Right renal cortex interstitium (tissue), 3 donors: Measurements from ENCODE around the gene TMEM217. TPM values are rescaled to one million over a fixed set of nuclear protein-coding genes. Genes with fewer than 3 reads are reported as not detected.

Experiments
- DNase-seq, 3 donors: peaks; one replicate each; pipeline ENCODE4 v3.0.0-alpha.2; 2013; ENCODE audit warnings: low read depth in 3 of 3, low spot score in 2 of 3
- polyA plus RNA-seq, 3 donors: library from polyadenylated mRNA; unstranded; fragments of 120-200 nt; gene quantifications; one replicate each; pipeline ENCODE4 v1.2.1, GENCODE V29; 2013; ENCODE audit not compliant: insufficient read length in 3 of 3

The TMEM217 gene
- polyA plus RNA-seq, 3 donors, result 1.6 TPM

- DNase-seq, result no peak
These were observed 22.4 kb upstream of the TMEM217 start for GRCh38 chr6:37280162-37280887.

GRCh38 chr6:37279366-37280134 lies 21.6 kb upstream of the TMEM217 start:
- DNase-seq, result no peak

GRCh38 chr6:37277001-37277409 lies 19.1 kb upstream of the TMEM217 start:
- no peak for DNase-seq

- DNase-seq, result no peak
These were observed 17.4 kb upstream of the TMEM217 start for GRCh38 chr6:37275350-37275749.

- peak in 1 of 3 donors; percentile 48 for DNase-seq
These were observed 15.7 kb upstream of the TMEM217 start for GRCh38 chr6:37273690-37274089.

GRCh38 chr6:37272834-37273566 lies 15.1 kb upstream of the TMEM217 start:
- DNase-seq, result no peak

- no peak for DNase-seq
These were observed 11.2 kb upstream of the TMEM217 start for GRCh38 chr6:37269105-37269504.

- DNase-seq, result no peak
These were observed 7.9 kb upstream of the TMEM217 start for GRCh38 chr6:37265860-37266259.

- no peak for DNase-seq
These were observed 7.1 kb upstream of the TMEM217 start for GRCh38 chr6:37265001-37265400.

GRCh38 chr6:37262446-37263026 lies 4.6 kb upstream of the TMEM217 start:
- no peak for DNase-seq

- DNase-seq, result no peak
These were observed 3.3 kb upstream of the TMEM217 start for GRCh38 chr6:37261198-37261597.

GRCh38 chr6:37260444-37260843 lies 2.5 kb upstream of the TMEM217 start:
- DNase-seq, result no peak

GRCh38 chr6:37260040-37260439 lies 2.1 kb upstream of the TMEM217 start:
- DNase-seq, result no peak

- DNase-seq, result no peak
These were observed 1.2 kb upstream of the TMEM217 start for GRCh38 chr6:37259191-37259590.

- DNase-seq, result no peak
These were observed 611 bp upstream of the TMEM217 start for GRCh38 chr6:37258405-37259105.

- no peak for DNase-seq
These were observed 667 bp downstream of the TMEM217 start for GRCh38 chr6:37257320-37257633.

- no peak for DNase-seq
These were observed 1.1 kb downstream of the TMEM217 start for GRCh38 chr6:37256692-37257319.

- no peak for DNase-seq
These were observed 3.1 kb downstream of the TMEM217 start for GRCh38 chr6:37254881-37255280.

GRCh38 chr6:37253486-37254007 lies 4.4 kb downstream of the TMEM217 start:
- no peak for DNase-seq

GRCh38 chr6:37251211-37251780 lies 6.6 kb downstream of the TMEM217 start:
- DNase-seq, result no peak
